ENCODE measurements around the gene ACSM3. TPM values are rescaled to one million over a fixed set of nuclear protein-coding genes. Genes with fewer than 3 reads are reported as not detected.

ACSM3 gene
- total and polyA plus RNA-seq, 9 of the 15 experiments (the other 6 are each of a cell fraction or from before 2014, with no cell fraction given): 112 to 420 (median 182) TPM

GRCh38 chr16:20741554-20742285, 22.1 kb upstream of the ACSM3 start, which contains the start of gene THUMPD1 (continued):
- TF ChIP-seq ZBTB11 (CRISPR knock-in tag; IDR thresholded peaks at IDR 0.05) (no peak; a peak in 1 of 6 replicates), EP300 (IDR thresholded peaks at IDR 0.05; ENCODE audit: low read length) (peak; percentile 35; the same call in 1 of the 2 replicates), RREB1 (CRISPR knock-in tag; IDR thresholded peaks at IDR 0.05) (peak; percentile 44; the same call in 1 of the 2 replicates), KLF1 (tag; IDR thresholded peaks at IDR 0.05) (no peak), MCM5 (IDR thresholded peaks at IDR 0.05; ENCODE audit: low read depth) (no peak), ILF3 (IDR thresholded peaks at IDR 0.05; ENCODE audit: borderline replicate concordance) (no peak), ZNF717 (CRISPR knock-in tag; IDR thresholded peaks at IDR 0.05) (no peak), PTBP1 (IDR thresholded peaks at IDR 0.05; ENCODE audit: low read depth, low read length) (no peak), ZNF589 (CRISPR knock-in tag; IDR thresholded peaks at IDR 0.05; ENCODE audit: low read depth) (no peak), RAD51 (IDR thresholded peaks at IDR 0.05; ENCODE audit: borderline replicate concordance, low read depth) (no peak), RBM14 (IDR thresholded peaks at IDR 0.05; ENCODE audit: borderline replicate concordance, insufficient read depth, low read depth, low read length) (no peak), ARID2 (IDR thresholded peaks at IDR 0.05) (no peak), ZNF507 (tag; conservative IDR thresholded peaks at IDR 0.05) (no peak), NR4A1 (CRISPR knock-in tag; IDR thresholded peaks at IDR 0.05) (peak; percentile 85; the same call in 1 of the 2 replicates), NR4A1 (tag; IDR thresholded peaks at IDR 0.05) (no peak), JUN (IDR thresholded peaks at IDR 0.05; ENCODE audit: borderline replicate concordance, low read depth, low read length) (peak; percentile 65; the same call in 1 of the 2 replicates), JUN (CRISPR knock-in tag; IDR thresholded peaks at IDR 0.05; ENCODE audit: borderline replicate concordance) (no peak), KHSRP (IDR thresholded peaks at IDR 0.05) (peak; percentile 85), BDP1 (IDR thresholded peaks at IDR 0.05; ENCODE audit: insufficient read depth, insufficient read length) (no peak)

All from K562 (cell line).